Measurements from ENCODE around the gene CNDP2.

- TF ChIP-seq CTCF (conservative IDR thresholded peaks at IDR 0.05; ENCODE audit: low read depth, low read length), result no peak
- TF ChIP-seq EZH2 (IDR thresholded peaks at IDR 0.05; ENCODE audit: low read length, unreplicated experiment), result no peak
Observed at GRCh38 chr18:74457725-74458421, 38.3 kb upstream of the CNDP2 start.
